SH-SY5Y (cell line): Measurements from ENCODE around the gene EPHA1.

Experiments
- GATA2 ChIP-seq: IDR thresholded peaks from 2 replicates; pipeline ENCODE4 v1.6.1; 2011; ENCODE audit warnings: mild to moderate bottlenecking, low read depth, low read length
- GATA3 ChIP-seq: IDR thresholded peaks from 2 replicates; pipeline ENCODE4 v1.6.1; 2011; ENCODE audit warnings: low read depth, mild to moderate bottlenecking, low read length, moderate library complexity

DNA sequence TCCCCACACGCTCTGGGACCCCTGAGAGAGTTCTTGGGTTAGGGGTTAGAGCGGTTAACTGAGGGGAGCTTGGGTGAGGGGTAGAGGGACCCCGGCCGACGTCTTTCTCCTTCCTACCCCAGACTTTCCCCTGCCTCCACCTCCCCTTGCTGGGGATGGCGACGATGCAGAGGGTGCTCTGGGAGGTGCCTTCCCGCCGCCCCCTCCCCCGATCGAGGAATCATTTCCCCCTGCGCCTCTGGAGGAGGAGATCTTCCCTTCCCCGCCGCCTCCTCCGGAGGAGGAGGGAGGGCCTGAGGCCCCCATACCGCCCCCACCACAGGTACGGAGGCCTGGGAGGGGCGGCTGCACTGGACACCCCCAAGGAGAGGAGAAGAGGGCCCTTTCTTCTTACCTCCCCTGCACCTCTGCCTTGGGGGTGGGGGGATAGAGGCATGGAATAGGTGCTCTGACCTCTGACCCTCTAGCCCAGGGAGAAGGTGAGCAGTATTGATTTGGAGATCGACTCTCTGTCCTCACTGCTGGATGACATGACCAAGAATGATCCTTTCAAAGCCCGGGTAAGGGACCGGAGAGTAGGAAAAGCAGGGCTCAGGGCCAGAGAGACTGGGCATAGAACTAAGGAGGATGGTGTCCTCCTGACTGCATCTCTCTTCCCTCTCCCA lies 26.4 kb downstream of the EPHA1 start:
- no peak for TF ChIP-seq GATA3
- no peak for TF ChIP-seq GATA2
